GM12874 (cell line): Measurements from ENCODE around the gene OBSCN.

Source experiments
- CTCF ChIP-seq: IDR thresholded peaks from 2 replicates; pipeline ENCODE4 v1.5.1; 2011; ENCODE audit warnings: low read depth, mild to moderate bottlenecking, control low read depth, low read length, moderate library complexity; ENCODE audit not compliant: insufficient read depth

The OBSCN gene

GRCh38 chr1:228358039-228358763 lies 150.4 kb downstream of the OBSCN start:
- TF ChIP-seq CTCF = no peak

DNA sequence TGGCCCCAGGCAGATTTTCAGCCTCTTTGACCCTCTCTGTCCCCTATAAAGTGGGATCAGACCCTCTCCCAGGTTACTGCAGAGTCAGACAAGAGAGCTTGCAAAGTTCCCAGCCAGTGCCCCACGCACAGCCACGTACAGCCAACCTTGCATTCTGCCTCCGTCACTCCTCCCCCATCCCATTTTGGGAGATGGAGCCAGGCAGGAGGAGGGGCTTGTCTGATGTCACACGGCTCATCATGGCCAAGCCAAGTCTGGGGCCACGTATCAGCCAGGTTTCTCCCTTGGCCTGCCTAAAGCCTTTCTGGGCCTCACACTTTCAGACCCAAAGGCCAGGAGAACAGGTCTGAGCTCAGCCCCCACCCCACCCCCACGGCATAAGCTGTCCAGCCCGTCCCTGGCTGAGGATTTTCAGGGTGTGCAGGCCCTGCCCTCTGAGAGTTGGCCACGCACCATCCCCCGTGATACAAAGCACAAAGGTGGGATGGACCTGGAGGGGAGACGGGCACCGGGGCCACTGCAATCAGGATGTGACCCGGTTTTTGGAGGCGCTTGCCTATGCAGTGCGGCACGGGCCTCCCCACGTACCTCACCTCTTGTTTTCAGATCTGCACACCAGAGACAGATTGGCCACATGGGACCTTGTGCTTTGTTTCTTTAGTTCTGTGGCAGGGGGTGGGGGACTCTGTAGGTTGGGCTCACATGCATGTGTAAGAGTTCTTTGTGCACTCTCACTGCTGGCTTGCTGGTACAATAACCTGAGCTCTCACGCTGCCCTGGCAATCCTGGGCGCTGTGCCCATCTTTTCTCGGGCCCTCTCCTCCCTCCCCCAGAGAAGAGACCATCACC lies 151.1 kb downstream of the OBSCN start:
- no peak for TF ChIP-seq CTCF

GRCh38 chr1:228359613-228360532 lies 152.0 kb downstream of the OBSCN start:
- TF ChIP-seq CTCF = no peak

- no peak for TF ChIP-seq CTCF
Measured at GRCh38 chr1:228360533-228361313, 152.9 kb downstream of the OBSCN start.

DNA sequence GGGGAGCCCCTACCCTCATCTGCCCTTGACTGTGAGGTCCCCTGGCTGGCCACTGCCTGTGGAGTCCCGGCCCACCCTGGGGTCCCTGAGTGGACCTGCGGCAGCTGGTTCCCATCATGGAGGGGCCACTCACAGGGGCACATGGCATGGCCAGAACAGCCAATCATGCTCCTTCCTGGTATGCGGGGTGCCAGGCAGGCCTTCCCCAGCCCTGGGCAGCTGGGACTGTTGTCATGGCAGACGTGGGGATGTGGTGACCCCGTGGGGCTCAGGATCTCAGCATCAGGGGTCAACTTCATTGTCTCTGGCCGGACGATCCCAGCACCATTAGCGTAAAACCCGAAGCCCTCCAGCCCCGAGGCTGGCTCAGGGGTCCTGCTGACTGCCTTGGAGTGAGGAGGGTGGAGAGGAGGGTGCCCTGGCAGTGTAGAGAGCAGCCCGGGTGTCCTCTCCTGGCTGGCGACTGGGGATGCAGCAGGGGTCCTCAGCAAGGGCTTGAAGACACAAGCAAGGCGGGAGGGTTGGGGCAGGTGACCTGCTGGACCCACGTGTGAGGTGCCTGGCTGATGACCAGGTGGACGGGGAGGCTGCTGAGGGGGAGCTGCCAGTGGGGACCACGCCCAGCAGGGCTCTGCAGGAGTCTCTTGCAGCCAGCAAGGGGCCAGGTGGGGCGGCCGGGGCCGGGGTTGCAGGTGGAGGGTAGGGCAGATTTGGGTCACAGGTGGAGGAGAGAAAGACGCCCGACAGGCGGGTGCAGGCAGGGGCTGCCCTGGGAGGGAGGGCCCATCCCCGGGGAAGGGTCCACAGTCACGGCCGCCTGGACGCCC lies 153.7 kb downstream of the OBSCN start:
- TF ChIP-seq CTCF = no peak

DNA sequence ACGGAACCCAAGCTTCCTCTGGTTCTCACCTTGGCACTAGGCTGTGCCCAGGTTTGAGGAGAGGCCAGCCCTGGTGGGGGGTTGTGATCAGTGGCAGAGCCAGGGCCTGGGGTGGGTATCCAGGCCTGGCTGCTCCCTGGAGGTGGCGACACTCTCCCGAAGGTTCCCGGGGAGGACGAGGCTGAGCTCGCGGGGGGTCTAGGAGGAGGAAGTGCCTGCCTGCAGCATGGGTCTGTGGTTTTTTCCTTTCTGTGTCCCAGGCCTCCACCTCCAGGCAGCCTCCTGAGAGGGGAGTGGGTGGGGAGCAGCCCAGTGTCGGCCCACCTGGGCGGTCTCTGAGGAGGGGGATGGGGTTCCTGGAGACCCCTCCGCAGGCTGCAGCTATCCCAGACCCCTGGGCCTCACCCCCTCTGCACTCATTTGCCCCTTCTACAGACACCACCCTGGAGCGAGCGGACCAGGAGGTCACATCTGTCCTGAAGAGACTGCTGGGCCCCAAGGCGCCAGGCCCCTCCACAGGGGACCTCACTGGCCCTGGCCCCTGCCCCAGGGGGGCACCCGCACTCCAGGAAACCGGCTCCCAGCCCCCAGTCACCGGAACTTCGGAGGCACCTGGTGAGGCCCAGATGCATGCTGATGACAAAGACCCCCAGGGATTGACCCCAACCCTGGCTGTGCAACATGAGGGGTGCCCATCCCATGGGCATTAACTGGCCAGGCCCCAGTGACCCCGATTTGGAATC lies 154.5 kb downstream of the OBSCN start:
- TF ChIP-seq CTCF = no peak
